Mucosa of descending colon (tissue), 3 donors: ENCODE results near the gene UCK2. TPM values are rescaled to one million over a fixed set of nuclear protein-coding genes. Genes with fewer than 3 reads are reported as not detected.
"Not testable (repeated sequence)": the region's sequence is repeated elsewhere in the genome, so short reads cannot be mapped to it uniquely, and the experiment has no call there.

Experiments
- ATAC-seq: fragments of 200-7000 bp; cut with Tn5 transposase; one replicate; pipeline ENCODE4 v1.9.1; 2020; ENCODE audit warnings: mild to moderate bottlenecking, moderate library complexity
- DNase-seq, 3 donors: peaks; one replicate each; pipeline ENCODE4 v3.0.0-alpha.2; 2020
- H3K36me3 ChIP-seq: fragments of 200-600 bp; one replicate; pipeline ENCODE4 v1.8.0; 2021; ENCODE audit warnings: low read depth, mild to moderate bottlenecking
- H3K4me1 ChIP-seq: fragments of 200-600 bp; one replicate; pipeline ENCODE4 v1.8.0; 2021; ENCODE audit warnings: low read depth, mild to moderate bottlenecking
- H3K4me3 ChIP-seq: fragments of 200-600 bp; one replicate; pipeline ENCODE4 v1.8.0; 2021; ENCODE audit warnings: mild to moderate bottlenecking
- H3K9me3 ChIP-seq: fragments of 200-600 bp; one replicate; pipeline ENCODE4 v1.8.0; 2021; ENCODE audit warnings: mild to moderate bottlenecking
- CTCF ChIP-seq: fragments of 200-600 bp; IDR thresholded peaks from one replicate; pipeline ENCODE4 v1.8.0; 2022; ENCODE audit warnings: antibody characterized with exemption, mild to moderate bottlenecking
- intact Hi-C, 2 donors: fragments of 100-400 bp; cut with DNase I in 1 of 2; cut with micrococcal nuclease in 1 of 2; formaldehyde crosslinking; loops; one replicate each; pipeline versions ENCODE4 v1.11.0 to v1.11.1; 2022; cut with DNase I, micrococcal nuclease
- total RNA-seq, 3 donors: library from RNA; stranded (reverse); fragmentation: NEBNext Ultra II Directional in 2 of 3; extraction: Animal tissue kit (Norgen Biotek cat#: 25700) in 2 of 3; gene quantifications; one replicate each; pipeline versions ENCODE4 v1.2.1 to v1.2.4, GENCODE V29; 2021 to 2023
- donor health status: DM: no; HTN: no; CAD: no; lungs with moderate emphysema.
- donor health status: DM: no; HTN: no; CAD: no.
- donor health status: DM: no; HTN: yes; CAD: no.

The UCK2 gene
- total RNA-seq, 3 donors from 2014 or later, result 41.6 to 86.5 (median 51.8) TPM

GRCh38 chr1:165799387-165799786 lies 28.0 kb upstream of the UCK2 start:
- intact Hi-C loops, result no loop called here
- Histone ChIP-seq H3K9me3 (peaks cover 2% of the 10 kb centered on the region), H3K4me3 (no peak overlapping the region), H3K4me1 (no peaks in the 10 kb centered on the region), H3K36me3 (no peaks in the 10 kb centered on the region)
- no peak for TF ChIP-seq CTCF
- no peak for ATAC-seq
- no peak for DNase-seq

GRCh38 chr1:165804513-165804912 lies 22.9 kb upstream of the UCK2 start:
- H3K4me1 ChIP-seq, H3K4me3 ChIP-seq, H3K36me3 ChIP-seq, ATAC-seq, intact Hi-C loops, DNase-seq, H3K9me3 ChIP-seq: not testable (repeated sequence)

GRCh38 chr1:165807613-165808012 lies 19.8 kb upstream of the UCK2 start:
- no peaks in the 10 kb centered on the region for H3K9me3 ChIP-seq
- H3K36me3 ChIP-seq, result no peaks in the 10 kb centered on the region
- no peak for TF ChIP-seq CTCF
- no peaks in the 10 kb centered on the region for H3K4me1 ChIP-seq
- no peak for ATAC-seq
- intact Hi-C loops, result no loop called here
- no peak overlapping the region for H3K4me3 ChIP-seq
- DNase-seq, result no peak

- Histone ChIP-seq H3K4me1 (no peaks in the 10 kb centered on the region), H3K4me3 (no peak overlapping the region), H3K9me3 (no peaks in the 10 kb centered on the region), H3K36me3 (no peaks in the 10 kb centered on the region)
- ATAC-seq, result no peak
- no peak for DNase-seq
- no peak for TF ChIP-seq CTCF
- intact Hi-C loops, result no loop called here
These were observed 11.7 kb upstream of the UCK2 start for GRCh38 chr1:165815725-165816124.

- intact Hi-C loops, result no loop called here
- DNase-seq (no peak), ATAC-seq (no peak)
- no peaks in the 10 kb centered on the region for H3K36me3 ChIP-seq
- H3K4me3 ChIP-seq, result no peak overlapping the region
- H3K4me1 ChIP-seq, result no peaks in the 10 kb centered on the region
- H3K9me3 ChIP-seq, result no peaks in the 10 kb centered on the region
- TF ChIP-seq CTCF, result no peak
These were observed 11.3 kb upstream of the UCK2 start for GRCh38 chr1:165816157-165816556.

- DNase-seq, result no peak
- no peaks in the 10 kb centered on the region for H3K9me3 ChIP-seq
- intact Hi-C loops, result no loop called here
- no peak overlapping the region for H3K4me3 ChIP-seq
- no peak for TF ChIP-seq CTCF
- H3K36me3 ChIP-seq, result no peaks in the 10 kb centered on the region
- H3K4me1 ChIP-seq, result no peaks in the 10 kb centered on the region
- no peak for ATAC-seq
These were observed 10.5 kb upstream of the UCK2 start for GRCh38 chr1:165816826-165817497.
